ENCODE data around the gene ELFN1. TPM values are rescaled to one million over a fixed set of nuclear protein-coding genes. Genes with fewer than 3 reads are reported as not detected.

ELFN1 gene
- total RNA-seq, 1 donor from 2014 or later = 0.62 TPM

DNA sequence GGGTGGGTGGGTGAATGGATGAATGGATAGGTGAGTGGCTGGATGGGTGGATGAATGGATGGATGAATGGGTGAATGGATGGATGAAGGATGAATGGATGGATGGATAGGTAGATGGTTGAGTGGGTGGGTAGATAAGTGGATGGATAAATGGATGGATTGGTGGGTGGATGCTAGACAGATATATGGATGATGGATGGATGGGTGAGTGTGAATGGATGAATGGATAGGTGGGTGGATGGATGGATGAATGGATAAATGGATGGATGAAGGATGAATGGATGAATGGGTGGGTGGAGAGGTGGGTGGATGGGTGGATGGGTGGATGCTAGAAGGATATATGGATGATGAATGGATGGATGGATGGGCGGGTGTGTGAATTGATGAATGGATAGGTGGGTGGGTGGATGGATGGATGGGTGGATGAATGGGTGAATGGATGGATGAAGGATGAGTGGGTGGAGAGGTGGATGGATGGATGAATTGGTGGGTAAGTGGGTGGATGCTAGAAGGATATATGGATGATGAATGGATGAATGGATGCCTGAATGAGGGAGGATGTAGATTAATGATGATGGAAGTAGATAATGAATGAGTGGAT lies 20.4 kb downstream of the ELFN1 start:
- peaks cover under 1% of the 10 kb centered on the region for H3K9me3 Mint-ChIP-seq (ENCODE audit: unreplicated experiment)
- DNase-seq (ENCODE audit: extremely low spot score, unreplicated experiment) = no peak
- H3K36me3 Mint-ChIP-seq (ENCODE audit: unreplicated experiment) = no peaks in the 10 kb centered on the region
- no peak overlapping the region for H3K4me3 Mint-ChIP-seq (ENCODE audit: unreplicated experiment)
- no peaks in the 10 kb centered on the region for H3K4me1 Mint-ChIP-seq (ENCODE audit: unreplicated experiment)
- TF ChIP-seq, protein P1, sequence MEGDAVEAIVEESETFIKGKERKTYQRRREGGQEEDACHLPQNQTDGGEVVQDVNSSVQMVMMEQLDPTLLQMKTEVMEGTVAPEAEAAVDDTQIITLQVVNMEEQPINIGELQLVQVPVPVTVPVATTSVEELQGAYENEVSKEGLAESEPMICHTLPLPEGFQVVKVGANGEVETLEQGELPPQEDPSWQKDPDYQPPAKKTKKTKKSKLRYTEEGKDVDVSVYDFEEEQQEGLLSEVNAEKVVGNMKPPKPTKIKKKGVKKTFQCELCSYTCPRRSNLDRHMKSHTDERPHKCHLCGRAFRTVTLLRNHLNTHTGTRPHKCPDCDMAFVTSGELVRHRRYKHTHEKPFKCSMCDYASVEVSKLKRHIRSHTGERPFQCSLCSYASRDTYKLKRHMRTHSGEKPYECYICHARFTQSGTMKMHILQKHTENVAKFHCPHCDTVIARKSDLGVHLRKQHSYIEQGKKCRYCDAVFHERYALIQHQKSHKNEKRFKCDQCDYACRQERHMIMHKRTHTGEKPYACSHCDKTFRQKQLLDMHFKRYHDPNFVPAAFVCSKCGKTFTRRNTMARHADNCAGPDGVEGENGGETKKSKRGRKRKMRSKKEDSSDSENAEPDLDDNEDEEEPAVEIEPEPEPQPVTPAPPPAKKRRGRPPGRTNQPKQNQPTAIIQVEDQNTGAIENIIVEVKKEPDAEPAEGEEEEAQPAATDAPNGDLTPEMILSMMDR (IDR thresholded peaks at IDR 0.05) = no peak
- H3K27me3 Mint-ChIP-seq (ENCODE audit: unreplicated experiment) = peaks cover 3% of the 10 kb centered on the region
- H3K27ac Mint-ChIP-seq (ENCODE audit: unreplicated experiment) = no peak overlapping the region

DNA sequence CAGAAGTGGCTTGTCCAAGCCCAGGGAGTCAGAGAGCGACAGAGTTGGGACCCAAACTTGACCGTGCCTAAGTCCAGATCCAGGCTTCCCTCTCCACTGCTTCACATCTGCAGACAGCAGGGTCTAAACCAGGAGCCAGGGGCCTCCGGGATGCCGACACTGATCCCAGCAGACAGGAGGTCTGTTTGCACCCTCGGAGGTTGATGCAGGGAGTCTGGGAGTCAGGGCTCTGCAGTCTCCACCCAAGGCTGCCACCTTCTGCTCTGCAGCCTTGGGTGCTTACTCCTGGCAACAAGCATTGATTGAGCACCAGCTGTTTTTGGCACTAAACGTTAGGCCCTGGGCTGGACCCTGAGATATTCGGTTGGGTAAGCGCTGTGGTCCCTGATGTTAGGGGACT lies 21.0 kb downstream of the ELFN1 start:
- no peak overlapping the region for H3K4me3 Mint-ChIP-seq (ENCODE audit: unreplicated experiment)
- H3K36me3 Mint-ChIP-seq (ENCODE audit: unreplicated experiment) = no peaks in the 10 kb centered on the region
- DNase-seq (ENCODE audit: extremely low spot score, unreplicated experiment) = no peak
- TF ChIP-seq, protein P1 (IDR thresholded peaks at IDR 0.05) = no peak
- H3K9me3 Mint-ChIP-seq (ENCODE audit: unreplicated experiment) = no peaks in the 10 kb centered on the region
- H3K27ac Mint-ChIP-seq (ENCODE audit: unreplicated experiment) = no peak overlapping the region
- H3K4me1 Mint-ChIP-seq (ENCODE audit: unreplicated experiment) = no peaks in the 10 kb centered on the region
- H3K27me3 Mint-ChIP-seq (ENCODE audit: unreplicated experiment) = peaks cover 8% of the 10 kb centered on the region

DNA sequence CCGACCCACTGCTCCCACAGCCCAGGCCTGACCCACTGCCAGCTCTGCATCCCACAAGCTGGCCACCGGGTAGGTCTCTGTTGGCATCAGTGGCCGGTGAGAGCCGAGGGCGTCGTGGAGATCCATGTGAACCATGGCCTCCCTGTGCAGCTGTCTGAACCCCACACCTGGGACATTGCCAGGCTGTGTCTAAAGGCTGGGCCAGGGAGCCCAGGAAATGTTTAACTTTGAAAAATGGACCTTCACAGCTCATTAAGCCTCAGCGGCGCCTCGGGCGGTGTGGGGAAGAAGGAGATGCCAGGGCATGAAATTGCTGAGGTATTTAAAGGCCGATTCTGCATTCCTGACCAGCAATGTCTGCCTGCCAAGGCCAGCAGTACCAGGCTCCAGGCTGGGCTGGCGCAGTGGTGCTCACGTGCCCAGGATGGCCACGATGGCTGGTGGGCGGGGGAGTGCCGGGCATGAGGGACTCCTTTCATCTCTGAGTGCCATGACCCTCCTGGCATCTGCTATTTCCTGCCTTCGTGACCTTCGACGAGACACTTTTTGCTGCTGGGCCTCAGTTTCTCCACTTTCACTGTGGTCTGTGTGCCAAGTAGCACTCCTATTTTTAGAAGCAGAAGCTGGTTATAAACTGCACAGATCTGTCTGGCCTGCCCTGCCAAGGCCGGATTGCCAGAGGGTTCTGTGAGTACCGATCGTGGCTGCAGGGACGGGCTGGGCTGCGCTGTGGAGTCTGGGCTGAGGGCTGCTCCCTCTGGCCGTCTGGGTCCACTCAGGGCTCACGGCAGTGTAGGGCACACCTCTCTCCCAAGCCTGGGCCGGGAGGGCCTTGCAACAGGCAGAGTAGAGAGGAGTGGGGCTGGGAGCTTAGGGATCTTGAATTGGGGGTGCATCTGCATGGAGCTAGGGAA lies 21.8 kb downstream of the ELFN1 start:
- Mint-ChIP-seq H3K36me3 (ENCODE audit: unreplicated experiment) (no peaks in the 10 kb centered on the region), H3K4me1 (ENCODE audit: unreplicated experiment) (no peaks in the 10 kb centered on the region), H3K27me3 (ENCODE audit: unreplicated experiment) (peaks cover 8% of the 10 kb centered on the region), H3K9me3 (ENCODE audit: unreplicated experiment) (no peaks in the 10 kb centered on the region), H3K4me3 (ENCODE audit: unreplicated experiment) (no peak overlapping the region), H3K27ac (ENCODE audit: unreplicated experiment) (no peak overlapping the region)
- TF ChIP-seq, protein P1 (IDR thresholded peaks at IDR 0.05) = no peak
- no peak for DNase-seq (ENCODE audit: extremely low spot score, unreplicated experiment)

DNA sequence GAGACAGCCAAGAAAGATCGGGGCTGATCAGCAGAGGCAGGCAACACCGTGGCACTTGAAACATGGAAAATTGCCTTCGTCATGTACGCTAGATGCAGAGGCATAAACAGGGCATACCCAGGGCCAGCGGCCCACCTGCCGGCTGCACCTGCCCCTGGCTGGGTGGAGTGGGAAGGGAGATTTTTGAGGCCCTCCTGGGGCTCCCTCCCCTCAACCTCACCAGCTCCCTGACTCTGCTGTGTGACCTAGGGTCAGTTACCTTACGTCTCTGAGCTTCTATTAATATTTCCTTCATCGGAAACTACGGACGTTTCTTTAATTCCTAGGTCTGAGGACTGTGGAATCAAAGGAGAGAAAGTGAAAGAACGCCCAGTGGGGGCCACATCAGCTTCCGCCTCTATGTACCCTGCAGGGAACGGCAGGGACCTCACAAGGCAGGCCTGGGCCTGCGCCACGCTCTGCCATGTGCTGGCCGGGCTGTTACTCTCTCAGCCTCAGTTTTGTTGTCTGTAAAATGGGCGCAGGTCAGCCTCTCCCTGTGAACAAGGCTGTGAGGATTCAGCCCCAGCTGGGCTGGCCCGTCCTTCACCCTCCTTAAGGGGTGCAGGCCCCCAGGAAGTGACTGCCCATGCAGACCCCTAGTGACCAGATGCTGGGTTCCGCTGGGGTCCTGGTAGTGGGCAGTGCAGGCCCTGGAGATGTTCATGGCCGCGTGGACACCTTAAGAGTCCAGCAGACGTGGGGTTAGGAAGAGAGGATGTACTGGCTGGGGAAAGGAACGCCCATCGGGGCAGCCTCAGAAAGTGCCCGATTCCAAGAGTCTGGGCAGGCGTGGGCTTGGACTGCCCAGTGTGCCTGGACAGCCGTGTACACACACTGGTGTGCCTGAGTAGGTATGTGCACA lies 22.7 kb downstream of the ELFN1 start:
- no peak for DNase-seq (ENCODE audit: extremely low spot score, unreplicated experiment)
- no peak overlapping the region for H3K4me3 Mint-ChIP-seq (ENCODE audit: unreplicated experiment)
- no peaks in the 10 kb centered on the region for H3K9me3 Mint-ChIP-seq (ENCODE audit: unreplicated experiment)
- no peak overlapping the region for H3K27ac Mint-ChIP-seq (ENCODE audit: unreplicated experiment)
- H3K27me3 Mint-ChIP-seq (ENCODE audit: unreplicated experiment) = peaks cover 8% of the 10 kb centered on the region
- H3K36me3 Mint-ChIP-seq (ENCODE audit: unreplicated experiment) = no peaks in the 10 kb centered on the region
- H3K4me1 Mint-ChIP-seq (ENCODE audit: unreplicated experiment) = no peaks in the 10 kb centered on the region
- TF ChIP-seq, protein P1 (IDR thresholded peaks at IDR 0.05) = no peak

All from osteocyte (in vitro differentiated cells).